HCT116 (cell line): ENCODE measurements around the gene STARD5. TPM values are rescaled to one million over a fixed set of nuclear protein-coding genes. Genes with fewer than 3 reads are reported as not detected.
A peak's percentile ranks its signal among the peaks of the same experiment; 100 is the strongest.

Source experiments
- ATAC-seq: fragments of 200-7000 bp; cut with Tn5 transposase; 2 replicates; pipeline ENCODE4 v1.9.1; 2020; ENCODE audit warnings: mild to moderate bottlenecking, moderate library complexity
- BruUV-seq: library from RNA; stranded (reverse); fragments of 400-500 nt; replicated peaks from 2 replicates; lab custom pipeline; 2021; lab: Mats Ljungman, UMichigan
- CTCF ChIA-PET: fragments of 300-600 bp; sonication (Branson Sonifier 250); formaldehyde crosslinking; loops from one replicate; lab custom pipeline; 2021; ENCODE audit warnings: antibody characterized with exemption; lab: Charles Lee
- POLR2A ChIA-PET: fragments of 300-600, 350-600 bp; sonication (Branson Sonifier 250); formaldehyde crosslinking; loops from one replicate; lab custom pipeline; 2021; ENCODE audit warnings: antibody characterized with exemption; lab: Charles Lee
- RAD21 ChIA-PET, 2 experiments: fragments of 300-600 bp; sonication (Branson Sonifier 250); formaldehyde crosslinking; loops; one replicate each; lab custom pipeline; 2023; ENCODE audit warnings: low total read pairs in 2 of 2; ENCODE audit not compliant: uncharacterized antibody in 2 of 2, unreplicated experiment in 2 of 2, low non-redundant PET in 1 of 2; lab: Charles Lee
- DNase-seq: peaks from one replicate; pipeline ENCODE4 v3.0.0-alpha.2; 2010; ENCODE audit warnings: low read depth, low spot score
- H2AFZ ChIP-seq: fragments of 200-600 bp; shearing (Covaris generic), sonication (generic); 2 replicates; pipeline ENCODE4 v1.6.1; 2017; ENCODE audit warnings: low read depth, mixed run types, mixed read lengths, antibody characterized with exemption, low read length; ENCODE audit not compliant: poor library complexity, severe bottlenecking
- H3K27ac ChIP-seq: 2 replicates; pipeline ENCODE4 v1.5.1; 2012; ENCODE audit warnings: low read depth, low read length
- H3K27me3 ChIP-seq: fragments of 200-600 bp; sonication (generic); 2 replicates; pipeline ENCODE4 v1.6.1; 2016; ENCODE audit warnings: mixed run types, low read length, mixed read lengths; ENCODE audit not compliant: insufficient read depth
- H3K36me3 ChIP-seq, 2 experiments: fragments of 200-500 bp in 1 of 2; fragments of 200-600 bp in 1 of 2; sonication (Bioruptor generic) in 1 of 2; sonication (generic) in 1 of 2; 2 replicates each; pipeline versions ENCODE4 v1.5.1 to v1.6.1; 2014 to 2016; ENCODE audit warnings: low read length in 2 of 2, inconsistent platforms in 1 of 2, mixed read lengths in 1 of 2, mixed run types in 1 of 2; ENCODE audit not compliant: insufficient read depth in 2 of 2, control insufficient read depth in 1 of 2
- H3K4me1 ChIP-seq, 2 experiments: fragments of 200-600 bp in 1 of 2; sonication (generic) in 1 of 2; 2 replicates each; pipeline versions ENCODE4 v1.5.1 to v1.6.1; 2012 to 2017; ENCODE audit warnings: low read length in 2 of 2, inconsistent platforms in 1 of 2, mild to moderate bottlenecking in 1 of 2, mixed read lengths in 1 of 2, mixed run types in 1 of 2, moderate library complexity in 1 of 2; ENCODE audit not compliant: insufficient read depth in 2 of 2, control insufficient read depth in 1 of 2
- H3K4me2 ChIP-seq: fragments of 200-600 bp; sonication (generic); 2 replicates; pipeline ENCODE4 v1.6.1; 2017; ENCODE audit warnings: mixed run types, low read length, mixed read lengths
- H3K4me3 ChIP-seq, 2 experiments: fragments of 200-600 bp in 1 of 2; sonication (generic) in 1 of 2; replicated peaks in 1 of 2; 2 replicates each; pipeline ENCODE4 v1.5.1; 2011 to 2016; ENCODE audit warnings: low read length in 2 of 2, control low read depth in 1 of 2, low read depth in 1 of 2, mild to moderate bottlenecking in 1 of 2, mixed read lengths in 1 of 2, mixed run types in 1 of 2
- H3K79me2 ChIP-seq: fragments of 200-600 bp; sonication (generic); 2 replicates; pipeline ENCODE4 v1.6.1; 2017; ENCODE audit warnings: mild to moderate bottlenecking, mixed run types, low read length, moderate library complexity, mixed read lengths; ENCODE audit not compliant: insufficient read depth
- H3K9ac ChIP-seq: fragments of 200-600 bp; sonication (generic); 2 replicates; pipeline ENCODE4 v1.6.1; 2016; ENCODE audit warnings: low read length, mixed read lengths
- H3K9me2 ChIP-seq: fragments of 200-600 bp; sonication (generic), shearing (Covaris generic); 2 replicates; pipeline ENCODE4 v1.6.1; 2017; ENCODE audit warnings: mixed run types, mild to moderate bottlenecking, moderate library complexity; ENCODE audit not compliant: insufficient read depth
- H3K9me3 ChIP-seq, 2 experiments: fragments of 200-500 bp in 1 of 2; fragments of 200-600 bp in 1 of 2; sonication (Bioruptor generic) in 1 of 2; sonication (generic) in 1 of 2; 2 replicates each; pipeline ENCODE4 v1.6.1; 2014 to 2017; ENCODE audit warnings: low read length in 2 of 2, mixed read lengths in 2 of 2, inconsistent platforms in 1 of 2, low read depth in 1 of 2, mild to moderate bottlenecking in 1 of 2, mixed run types in 1 of 2, moderate library complexity in 1 of 2; ENCODE audit not compliant: control insufficient read depth in 1 of 2, insufficient read depth in 1 of 2
- H4K20me1 ChIP-seq: fragments of 200-600 bp; sonication (generic), shearing (Covaris generic); 2 replicates; pipeline ENCODE4 v1.6.1; 2017; ENCODE audit warnings: mixed run types, mild to moderate bottlenecking, moderate library complexity; ENCODE audit not compliant: insufficient read depth
- CBX3 ChIP-seq: IDR thresholded peaks from 2 replicates; pipeline ENCODE4 v1.6.1; 2012; ENCODE audit warnings: low read depth
- CEBPB ChIP-seq: IDR thresholded peaks from 2 replicates; pipeline ENCODE4 v1.6.1; 2012; ENCODE audit warnings: low read depth
- EGR1 ChIP-seq: IDR thresholded peaks from 2 replicates; pipeline ENCODE4 v1.6.1; 2012; ENCODE audit warnings: low read depth
- ELF1 ChIP-seq: IDR thresholded peaks from 2 replicates; pipeline ENCODE4 v1.6.1; 2012; ENCODE audit warnings: low read depth, borderline replicate concordance
- EZH2 ChIP-seq: fragments of 200-600 bp; sonication (generic); IDR thresholded peaks from 2 replicates; pipeline ENCODE4 v1.6.1; 2017; ENCODE audit warnings: antibody characterized with exemption, mixed run types
- EZH2phosphoT487 ChIP-seq: fragments of 200-600 bp; IDR thresholded peaks from 2 replicates; pipeline ENCODE4 v1.6.1; 2018; ENCODE audit warnings: antibody characterized with exemption, borderline replicate concordance
- JUND ChIP-seq: IDR thresholded peaks from 2 replicates; pipeline ENCODE4 v1.6.1; 2012
- POLR2AphosphoS5 ChIP-seq: IDR thresholded peaks from 2 replicates; pipeline ENCODE4 v1.6.1; 2011; ENCODE audit warnings: mild to moderate bottlenecking, low read depth, low read length, moderate library complexity
- RAD21 ChIP-seq: IDR thresholded peaks from 2 replicates; pipeline ENCODE4 v1.6.1; 2012; ENCODE audit warnings: low read depth, mild to moderate bottlenecking
- SIN3A ChIP-seq: IDR thresholded peaks from 2 replicates; pipeline ENCODE4 v1.6.1; 2012; ENCODE audit warnings: low read depth
- SRF ChIP-seq: IDR thresholded peaks from 2 replicates; pipeline ENCODE4 v1.6.1; 2012; ENCODE audit warnings: low read depth
- TCF7L2 ChIP-seq: IDR thresholded peaks from 2 replicates; pipeline ENCODE4 v1.7.0; 2011; ENCODE audit warnings: borderline replicate concordance, inconsistent platforms; ENCODE audit not compliant: insufficient read depth, insufficient read length; ENCODE audit errors: extremely low read depth
- YY1 ChIP-seq: IDR thresholded peaks from 2 replicates; pipeline ENCODE4 v1.6.1; 2011; ENCODE audit warnings: low read length, low read depth, moderate library complexity, mild to moderate bottlenecking; ENCODE audit not compliant: insufficient replicate concordance; ENCODE audit errors: extremely low read depth
- ZFX ChIP-seq: fragments of 450-650 bp; IDR thresholded peaks from 2 replicates; pipeline ENCODE4 v1.6.1; 2017
- ZNF274 ChIP-seq: fragments of 200-500 bp; sonication (Bioruptor generic); IDR thresholded peaks from 2 replicates; pipeline ENCODE4 v1.6.1; 2014; ENCODE audit warnings: mild to moderate bottlenecking, low read depth, low read length, inconsistent platforms
- intact Hi-C: fragments of 100-400 bp; cut with micrococcal nuclease; formaldehyde crosslinking; loops from 2 replicates; pipeline ENCODE4 v1.10.0; 2022
- total RNA-seq: library from RNA; stranded (reverse); gene quantifications from one replicate; pipeline ENCODE4 v1.2.1, GENCODE V29; 2021; ENCODE audit not compliant: unreplicated experiment
- TF ChIP-seq, protein P1 (sequence below), 3 experiments: fragments of 200-600 bp in 1 of 3; sonication (generic) in 1 of 3; IDR thresholded peaks in 2 of 3; conservative IDR thresholded peaks in 1 of 3; 2 replicates each; pipeline ENCODE4 v1.5.1; 2012 to 2017; ENCODE audit warnings: low read depth in 2 of 3, low read length in 2 of 3, antibody characterized with exemption in 1 of 3, borderline replicate concordance in 1 of 3, control low read depth in 1 of 3, mild to moderate bottlenecking in 1 of 3, mixed read lengths in 1 of 3, mixed run types in 1 of 3, moderate library complexity in 1 of 3; ENCODE audit not compliant: insufficient read depth in 1 of 3
- TF ChIP-seq, protein P2 (sequence below): IDR thresholded peaks from 2 replicates; pipeline ENCODE4 v1.6.1; 2012; ENCODE audit warnings: low read depth
- TF ChIP-seq, protein P3 (sequence below): IDR thresholded peaks from 2 replicates; pipeline ENCODE4 v1.6.1; 2012
- TF ChIP-seq, protein P4 (sequence below): IDR thresholded peaks from 2 replicates; pipeline ENCODE4 v1.6.1; 2011; ENCODE audit warnings: mild to moderate bottlenecking, low read length, moderate library complexity; ENCODE audit not compliant: insufficient replicate concordance; ENCODE audit errors: extremely low read depth

Gene STARD5
- total RNA-seq, 1 experiment from 2014 or later = 4.0 TPM

DNA sequence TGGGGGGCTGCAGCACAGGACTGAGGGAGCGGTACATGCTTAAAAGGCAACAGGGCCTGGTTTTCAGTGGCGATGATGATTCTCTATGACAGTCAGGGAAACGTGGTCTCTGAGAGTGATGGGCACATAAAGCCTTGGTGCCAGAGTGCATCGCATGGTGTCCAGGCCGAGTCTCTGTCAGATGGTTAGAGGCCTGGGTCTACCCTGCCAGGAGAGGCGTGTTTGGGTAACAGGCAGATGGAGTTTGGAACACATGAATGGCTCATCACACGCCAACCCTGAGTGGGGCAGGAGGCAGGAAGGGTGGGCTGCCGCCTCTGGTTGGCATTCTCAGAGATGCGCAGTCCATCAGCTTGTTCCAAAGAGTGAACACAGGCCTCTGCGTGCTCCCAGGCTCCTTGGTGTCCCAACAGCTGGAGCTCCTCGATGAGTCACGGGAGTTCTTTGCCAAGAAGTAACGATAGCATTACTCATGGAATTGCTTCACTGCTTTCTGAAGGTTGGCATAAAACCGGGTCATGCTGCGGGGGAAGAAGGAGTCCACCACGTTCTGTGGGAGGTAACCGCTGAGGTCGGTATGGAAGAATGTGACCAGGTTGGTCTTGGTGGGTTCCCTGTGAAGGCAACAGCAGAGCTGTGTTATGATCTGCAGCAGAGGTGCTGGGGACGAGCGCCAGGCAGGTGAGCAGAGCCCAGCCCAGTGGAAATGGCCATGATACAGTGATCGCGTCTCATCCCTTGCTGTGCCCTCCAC lies 11.0 kb downstream of the STARD5 start:
- ATAC-seq = peak; percentile 88
- intact Hi-C loops = no loop called here
- no TSS peak for BruUV-seq
- H3K9ac ChIP-seq = peak overlapping the region; percentile 35; the same call in 1 of the 2 replicates
- no peaks in the 10 kb centered on the region for H3K9me2 ChIP-seq
- H3K9me3 ChIP-seq = no peaks in the 10 kb centered on the region
- CTCF ChIA-PET = interaction anchor here (1.2 kb wide), 1 partner anchor 47 kb away, joined by 7 read pairs; no protein-coding TSS in a partner anchor
- no peaks in the 10 kb centered on the region for H3K27me3 ChIP-seq
- H4K20me1 ChIP-seq = no peaks in the 10 kb centered on the region
- H3K36me3 ChIP-seq = no peaks in the 10 kb centered on the region
- no peak overlapping the region for H2AFZ ChIP-seq
- H3K4me2 ChIP-seq = peak overlapping the region; percentile 76
- peaks cover 13 to 18% of the 10 kb centered on the region in 2 experiments for H3K4me1 ChIP-seq
- H3K4me3 ChIP-seq = peak overlapping the region in 1 of 2 experiments; percentile 22; a peak in 2 of 4 replicates
- H3K27ac ChIP-seq = peak overlapping the region; percentile 32; the same call in 1 of the 2 replicates
- RAD21 ChIA-PET = no interaction called here
- POLR2A ChIA-PET = interaction anchor here (0.7 kb wide), 1 partner anchor 11 kb away, joined by 5 read pairs; the partner anchor contains the start of gene STARD5
- H3K79me2 ChIP-seq = no peaks in the 10 kb centered on the region
- DNase-seq = peak; percentile 84
- TF ChIP-seq EZH2phosphoT487 = no peak
- TF ChIP-seq ZFX = no peak
- TF ChIP-seq ELF1 = no peak
- TF ChIP-seq, protein P1, sequence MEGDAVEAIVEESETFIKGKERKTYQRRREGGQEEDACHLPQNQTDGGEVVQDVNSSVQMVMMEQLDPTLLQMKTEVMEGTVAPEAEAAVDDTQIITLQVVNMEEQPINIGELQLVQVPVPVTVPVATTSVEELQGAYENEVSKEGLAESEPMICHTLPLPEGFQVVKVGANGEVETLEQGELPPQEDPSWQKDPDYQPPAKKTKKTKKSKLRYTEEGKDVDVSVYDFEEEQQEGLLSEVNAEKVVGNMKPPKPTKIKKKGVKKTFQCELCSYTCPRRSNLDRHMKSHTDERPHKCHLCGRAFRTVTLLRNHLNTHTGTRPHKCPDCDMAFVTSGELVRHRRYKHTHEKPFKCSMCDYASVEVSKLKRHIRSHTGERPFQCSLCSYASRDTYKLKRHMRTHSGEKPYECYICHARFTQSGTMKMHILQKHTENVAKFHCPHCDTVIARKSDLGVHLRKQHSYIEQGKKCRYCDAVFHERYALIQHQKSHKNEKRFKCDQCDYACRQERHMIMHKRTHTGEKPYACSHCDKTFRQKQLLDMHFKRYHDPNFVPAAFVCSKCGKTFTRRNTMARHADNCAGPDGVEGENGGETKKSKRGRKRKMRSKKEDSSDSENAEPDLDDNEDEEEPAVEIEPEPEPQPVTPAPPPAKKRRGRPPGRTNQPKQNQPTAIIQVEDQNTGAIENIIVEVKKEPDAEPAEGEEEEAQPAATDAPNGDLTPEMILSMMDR (IDR thresholded peaks at IDR 0.05 in 2 of 3, conservative IDR thresholded peaks at IDR 0.05 in 1 of 3; ENCODE audit: borderline replicate concordance in 1 of 3, insufficient read depth in 1 of 3, low read depth in 2 of 3, low read length in 2 of 3) = no peak
- TF ChIP-seq, protein P2, sequence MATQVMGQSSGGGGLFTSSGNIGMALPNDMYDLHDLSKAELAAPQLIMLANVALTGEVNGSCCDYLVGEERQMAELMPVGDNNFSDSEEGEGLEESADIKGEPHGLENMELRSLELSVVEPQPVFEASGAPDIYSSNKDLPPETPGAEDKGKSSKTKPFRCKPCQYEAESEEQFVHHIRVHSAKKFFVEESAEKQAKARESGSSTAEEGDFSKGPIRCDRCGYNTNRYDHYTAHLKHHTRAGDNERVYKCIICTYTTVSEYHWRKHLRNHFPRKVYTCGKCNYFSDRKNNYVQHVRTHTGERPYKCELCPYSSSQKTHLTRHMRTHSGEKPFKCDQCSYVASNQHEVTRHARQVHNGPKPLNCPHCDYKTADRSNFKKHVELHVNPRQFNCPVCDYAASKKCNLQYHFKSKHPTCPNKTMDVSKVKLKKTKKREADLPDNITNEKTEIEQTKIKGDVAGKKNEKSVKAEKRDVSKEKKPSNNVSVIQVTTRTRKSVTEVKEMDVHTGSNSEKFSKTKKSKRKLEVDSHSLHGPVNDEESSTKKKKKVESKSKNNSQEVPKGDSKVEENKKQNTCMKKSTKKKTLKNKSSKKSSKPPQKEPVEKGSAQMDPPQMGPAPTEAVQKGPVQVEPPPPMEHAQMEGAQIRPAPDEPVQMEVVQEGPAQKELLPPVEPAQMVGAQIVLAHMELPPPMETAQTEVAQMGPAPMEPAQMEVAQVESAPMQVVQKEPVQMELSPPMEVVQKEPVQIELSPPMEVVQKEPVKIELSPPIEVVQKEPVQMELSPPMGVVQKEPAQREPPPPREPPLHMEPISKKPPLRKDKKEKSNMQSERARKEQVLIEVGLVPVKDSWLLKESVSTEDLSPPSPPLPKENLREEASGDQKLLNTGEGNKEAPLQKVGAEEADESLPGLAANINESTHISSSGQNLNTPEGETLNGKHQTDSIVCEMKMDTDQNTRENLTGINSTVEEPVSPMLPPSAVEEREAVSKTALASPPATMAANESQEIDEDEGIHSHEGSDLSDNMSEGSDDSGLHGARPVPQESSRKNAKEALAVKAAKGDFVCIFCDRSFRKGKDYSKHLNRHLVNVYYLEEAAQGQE = no peak
- no peak for TF ChIP-seq YY1
- TF ChIP-seq CBX3 = peak; percentile 88
- TF ChIP-seq RAD21 = no peak
- TF ChIP-seq, protein P3, sequence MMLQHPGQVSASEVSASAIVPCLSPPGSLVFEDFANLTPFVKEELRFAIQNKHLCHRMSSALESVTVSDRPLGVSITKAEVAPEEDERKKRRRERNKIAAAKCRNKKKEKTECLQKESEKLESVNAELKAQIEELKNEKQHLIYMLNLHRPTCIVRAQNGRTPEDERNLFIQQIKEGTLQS = peak; percentile 68
- no peak for TF ChIP-seq EZH2
- no peak for TF ChIP-seq TCF7L2
- peak; percentile 71 for TF ChIP-seq POLR2AphosphoS5
- TF ChIP-seq SRF = no peak
- no peak for TF ChIP-seq ZNF274
- TF ChIP-seq EGR1 = peak; percentile 79
- peak; percentile 98 for TF ChIP-seq CEBPB
- TF ChIP-seq SIN3A = peak; percentile 77; the same call in 1 of the 2 replicates
- TF ChIP-seq, protein P4, sequence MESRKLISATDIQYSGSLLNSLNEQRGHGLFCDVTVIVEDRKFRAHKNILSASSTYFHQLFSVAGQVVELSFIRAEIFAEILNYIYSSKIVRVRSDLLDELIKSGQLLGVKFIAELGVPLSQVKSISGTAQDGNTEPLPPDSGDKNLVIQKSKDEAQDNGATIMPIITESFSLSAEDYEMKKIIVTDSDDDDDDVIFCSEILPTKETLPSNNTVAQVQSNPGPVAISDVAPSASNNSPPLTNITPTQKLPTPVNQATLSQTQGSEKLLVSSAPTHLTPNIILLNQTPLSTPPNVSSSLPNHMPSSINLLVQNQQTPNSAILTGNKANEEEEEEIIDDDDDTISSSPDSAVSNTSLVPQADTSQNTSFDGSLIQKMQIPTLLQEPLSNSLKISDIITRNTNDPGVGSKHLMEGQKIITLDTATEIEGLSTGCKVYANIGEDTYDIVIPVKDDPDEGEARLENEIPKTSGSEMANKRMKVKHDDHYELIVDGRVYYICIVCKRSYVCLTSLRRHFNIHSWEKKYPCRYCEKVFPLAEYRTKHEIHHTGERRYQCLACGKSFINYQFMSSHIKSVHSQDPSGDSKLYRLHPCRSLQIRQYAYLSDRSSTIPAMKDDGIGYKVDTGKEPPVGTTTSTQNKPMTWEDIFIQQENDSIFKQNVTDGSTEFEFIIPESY = no peak
- peak; percentile 96 for TF ChIP-seq JUND
